H9 (cell line): Measurements from ENCODE around the gene B3GALT5. TPM values are rescaled to one million over a fixed set of nuclear protein-coding genes. Genes with fewer than 3 reads are reported as not detected.

Experiments
- DNase-seq: peaks from one replicate; pipeline ENCODE4 v3.0.0-alpha.2; 2017
- H2AFZ ChIP-seq: one replicate; pipeline ENCODE4 v1.6.1; 2013; ENCODE audit warnings: mild to moderate bottlenecking, low read length, control low read depth, moderate library complexity
- H2AK5ac ChIP-seq: 2 replicates; pipeline ENCODE4 v1.6.1; 2013; ENCODE audit warnings: low read length, control low read depth, mixed read lengths; ENCODE audit not compliant: insufficient read length
- H2BK120ac ChIP-seq: one replicate; pipeline ENCODE4 v1.6.1; 2013; ENCODE audit warnings: low read depth, mild to moderate bottlenecking, low read length, control low read depth, inconsistent platforms; ENCODE audit not compliant: poor library complexity, severe bottlenecking
- H2BK12ac ChIP-seq: 2 replicates; pipeline ENCODE4 v1.6.1; 2013; ENCODE audit warnings: low read length, control low read depth, mixed read lengths, low read depth; ENCODE audit not compliant: insufficient read length
- H2BK15ac ChIP-seq: 2 replicates; pipeline ENCODE4 v1.6.1; 2013; ENCODE audit warnings: low read depth, low read length, control low read depth
- H2BK20ac ChIP-seq: one replicate; pipeline ENCODE4 v1.6.1; 2013; ENCODE audit warnings: low read depth, mild to moderate bottlenecking, low read length, control low read depth, inconsistent platforms; ENCODE audit not compliant: poor library complexity, severe bottlenecking
- H2BK5ac ChIP-seq: 2 replicates; pipeline ENCODE4 v1.6.1; 2013; ENCODE audit warnings: low read length, control low read depth, mixed read lengths; ENCODE audit not compliant: insufficient read length
- H3K14ac ChIP-seq: 2 replicates; pipeline ENCODE4 v1.6.1; 2013; ENCODE audit warnings: low read length, control low read depth; ENCODE audit not compliant: insufficient read depth
- H3K18ac ChIP-seq: 2 replicates; pipeline ENCODE4 v1.6.1; 2013; ENCODE audit warnings: low read depth, mild to moderate bottlenecking, mixed read lengths, low read length, control low read depth; ENCODE audit not compliant: insufficient read length
- H3K23ac ChIP-seq: 2 replicates; pipeline ENCODE4 v1.6.1; 2013; ENCODE audit warnings: low read length, control low read depth, mixed read lengths, low read depth; ENCODE audit not compliant: insufficient read length
- H3K23me2 ChIP-seq: 2 replicates; pipeline ENCODE4 v1.6.1; 2013; ENCODE audit warnings: low read depth, mild to moderate bottlenecking, mixed read lengths, low read length, control low read depth; ENCODE audit not compliant: insufficient read length, poor library complexity, severe bottlenecking
- H3K27ac ChIP-seq: 2 replicates; pipeline ENCODE4 v1.5.1; 2013; ENCODE audit warnings: low read length, control low read depth, mixed read lengths, low read depth; ENCODE audit not compliant: insufficient read length
- H3K27me3 ChIP-seq: 2 replicates; pipeline ENCODE4 v1.6.1; 2013; ENCODE audit warnings: low read length, control low read depth, inconsistent platforms; ENCODE audit not compliant: insufficient read depth
- H3K4ac ChIP-seq: 2 replicates; pipeline ENCODE4 v1.6.1; 2013; ENCODE audit warnings: low read depth, mild to moderate bottlenecking, control low read depth, inconsistent platforms, low read length, moderate library complexity
- H3K4me1 ChIP-seq: 2 replicates; pipeline ENCODE4 v1.6.1; 2013; ENCODE audit warnings: low read length, control low read depth, inconsistent platforms; ENCODE audit not compliant: insufficient read depth
- H3K4me2 ChIP-seq: 2 replicates; pipeline ENCODE4 v1.6.1; 2013; ENCODE audit warnings: low read length, control low read depth, mixed read lengths; ENCODE audit not compliant: insufficient read length, insufficient read depth
- H3K56ac ChIP-seq: 2 replicates; pipeline ENCODE4 v1.6.1; 2013; ENCODE audit warnings: low read depth, mild to moderate bottlenecking, mixed read lengths, low read length, control low read depth; ENCODE audit not compliant: insufficient read length
- H3K79me1 ChIP-seq: 2 replicates; pipeline ENCODE4 v1.6.1; 2013; ENCODE audit warnings: low read depth, mild to moderate bottlenecking, moderate library complexity, low read length, control low read depth, inconsistent platforms; ENCODE audit not compliant: insufficient read depth, poor library complexity, severe bottlenecking
- H3K79me2 ChIP-seq: 2 replicates; pipeline ENCODE4 v1.6.1; 2013; ENCODE audit warnings: low read length, control low read depth, inconsistent platforms; ENCODE audit not compliant: insufficient read depth
- H3K9ac ChIP-seq: 2 replicates; pipeline ENCODE4 v1.6.1; 2013; ENCODE audit warnings: low read length, control low read depth, mixed read lengths; ENCODE audit not compliant: insufficient read length; ENCODE audit errors: extremely low read depth
- H3K9me3 ChIP-seq: one replicate; pipeline ENCODE4 v1.6.1; 2013; ENCODE audit warnings: low read depth, low read length, inconsistent platforms; ENCODE audit not compliant: control insufficient read depth
- H3T11ph ChIP-seq: one replicate; pipeline ENCODE4 v1.6.1; 2013; ENCODE audit warnings: mild to moderate bottlenecking, low read length, control low read depth, inconsistent platforms
- H4K20me1 ChIP-seq: one replicate; pipeline ENCODE4 v1.6.1; 2013; ENCODE audit not compliant: control insufficient read depth, insufficient read length, insufficient read depth
- H4K5ac ChIP-seq: 2 replicates; pipeline ENCODE4 v1.6.1; 2013; ENCODE audit warnings: low read depth, mild to moderate bottlenecking, mixed read lengths, low read length, control low read depth; ENCODE audit not compliant: insufficient read length
- H4K8ac ChIP-seq: replicated peaks from 2 replicates; pipeline ENCODE4 v1.6.1; 2013; ENCODE audit warnings: low read length, control low read depth, mixed read lengths, low read depth; ENCODE audit not compliant: insufficient read length
- H4K91ac ChIP-seq: 2 replicates; pipeline ENCODE4 v1.6.1; 2013; ENCODE audit warnings: low read depth, mild to moderate bottlenecking, moderate library complexity, mixed read lengths, low read length, control low read depth; ENCODE audit not compliant: insufficient read length
- H3K27ac Mint-ChIP-seq, 3 experiments: 2 replicates in 2 of 3; 3 replicates in 1 of 3; pipeline ENCODE4 v1.8.0; 2020 to 2021; ENCODE audit warnings: mixed read lengths in 3 of 3, mild to moderate bottlenecking in 1 of 3, moderate library complexity in 1 of 3
- H3K27me3 Mint-ChIP-seq: 2 replicates; pipeline ENCODE4 v1.8.0; 2021; ENCODE audit warnings: low read depth, mild to moderate bottlenecking, moderate library complexity, mixed read lengths
- H3K36me3 Mint-ChIP-seq, 3 experiments: 2 replicates in 2 of 3; 3 replicates in 1 of 3; pipeline ENCODE4 v1.8.0; 2020 to 2021; ENCODE audit warnings: low read depth in 3 of 3, mixed read lengths in 3 of 3; ENCODE audit not compliant: insufficient read depth in 1 of 3
- H3K4me1 Mint-ChIP-seq, 2 experiments: 2 replicates each; pipeline ENCODE4 v1.8.0; 2020; ENCODE audit warnings: mixed read lengths in 2 of 2
- H3K4me3 Mint-ChIP-seq, 2 experiments: 2 replicates in 1 of 2; 3 replicates in 1 of 2; pipeline ENCODE4 v1.8.0; 2020 to 2021; ENCODE audit warnings: mild to moderate bottlenecking in 2 of 2, mixed read lengths in 2 of 2, moderate library complexity in 1 of 2
- H3K9me3 Mint-ChIP-seq, 2 experiments: 2 replicates in 1 of 2; 3 replicates in 1 of 2; pipeline ENCODE4 v1.8.0; 2020; ENCODE audit warnings: mild to moderate bottlenecking in 2 of 2, mixed read lengths in 2 of 2, moderate library complexity in 1 of 2
- CTCF ChIP-seq: fragments of 200-600 bp; sonication (generic); conservative IDR thresholded peaks from 3 replicates; pipeline ENCODE4 v1.8.0; 2021; ENCODE audit warnings: antibody characterized with exemption, mild to moderate bottlenecking
- WGBS: extraction: QIAGEN DNeasy Blood & Tissue Kit; methylation state at CpG from one replicate; pipeline ENCODE4 v1.1.7; 2013; ENCODE audit warnings: missing lambda C conversion rate, low lambda C conversion rate, mixed read lengths; ENCODE audit not compliant: insufficient read length; ENCODE audit errors: extremely low coverage; 5-methylcytosine and 5-hydroxymethylcytosine counted together
- total RNA-seq: library from RNA; stranded (reverse); gene quantifications from 2 replicates; pipeline ENCODE4 v1.2.1, GENCODE V29; 2021

Gene B3GALT5
- total RNA-seq, 1 experiment from 2014 or later, result 24.7 TPM

DNA sequence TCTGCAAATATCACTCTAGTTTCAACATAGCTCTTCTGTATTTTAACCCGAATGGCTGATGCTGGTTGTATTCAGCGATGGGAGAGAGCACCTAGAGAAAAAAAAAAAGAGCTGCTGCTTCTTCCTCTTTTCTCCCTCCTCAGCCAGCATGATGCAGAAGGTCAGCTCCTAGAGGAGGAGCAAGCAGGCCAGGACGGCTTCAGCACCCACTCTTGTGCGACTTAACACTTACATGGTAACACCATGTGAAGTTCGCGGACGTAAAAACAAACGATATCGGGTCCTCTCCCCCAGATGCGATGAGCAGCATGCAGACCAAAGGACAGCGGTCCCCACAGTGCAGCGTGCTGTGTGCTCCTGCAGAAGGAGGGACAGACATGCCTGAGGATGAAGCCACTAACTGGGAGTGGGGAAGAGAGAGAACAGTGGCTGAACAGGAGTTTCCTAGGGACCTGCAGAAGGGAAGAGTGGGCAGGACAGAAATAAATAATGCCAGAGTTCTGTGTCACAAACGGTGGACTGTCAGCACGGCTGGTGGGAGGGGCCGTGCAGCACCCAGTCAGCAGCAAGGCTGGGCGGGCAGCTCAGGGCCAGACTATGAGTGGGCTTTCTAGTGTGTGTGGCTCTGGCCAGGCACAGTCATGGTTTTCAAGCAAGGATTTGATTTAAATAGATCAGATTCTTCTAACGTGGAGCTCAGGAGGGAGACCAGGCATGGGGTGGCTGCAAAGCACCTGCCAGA is 11.4 kb upstream of the B3GALT5 start:
- H3K23me2 ChIP-seq, result no peaks in the 10 kb centered on the region
- Mint-ChIP-seq H3K4me1 (peaks cover 23 to 32% of the 10 kb centered on the region in 2 experiments), H3K4me3 (no peak overlapping the region; a peak in 1 of 5 replicates), H3K27ac (peak overlapping the region in 2 of 3 experiments; percentile 25 to 80; a peak in 3 of 7 replicates), H3K27me3 (no peaks in the 10 kb centered on the region), H3K9me3 (peaks cover 0 to 4% of the 10 kb centered on the region in 2 experiments; a peak in 2 of 5 replicates), H3K36me3 (peaks cover 5 to 35% (median 26%) of the 10 kb centered on the region in 3 experiments; a peak in 6 of 7 replicates)
- H2BK120ac ChIP-seq, result no peak overlapping the region
- H3K4me1 ChIP-seq, result peaks cover 4% of the 10 kb centered on the region; the same call in 1 of the 2 replicates
- no peak overlapping the region for H2BK15ac ChIP-seq
- H3K18ac ChIP-seq, result no peak overlapping the region
- no peak overlapping the region for H2BK5ac ChIP-seq
- no peak for TF ChIP-seq CTCF
- no peaks in the 10 kb centered on the region for H3K79me2 ChIP-seq
- H4K5ac ChIP-seq, result no peak overlapping the region
- no peak overlapping the region for H2AK5ac ChIP-seq
- no peak overlapping the region for H3K14ac ChIP-seq
- no peaks in the 10 kb centered on the region for H3K27me3 ChIP-seq
- H3K79me1 ChIP-seq, result no peaks in the 10 kb centered on the region
- no peaks in the 10 kb centered on the region for H3K9me3 ChIP-seq
- DNase-seq, result no peak
- no peaks in the 10 kb centered on the region for H4K20me1 ChIP-seq
- WGBS, result no CpG with 5 or more reads among the region's 17 CpGs
- no peak overlapping the region for H3K23ac ChIP-seq
- H3K27ac ChIP-seq, result no peak overlapping the region
- H2BK20ac ChIP-seq, result no peak overlapping the region
- H3K4me2 ChIP-seq, result no peak overlapping the region
- H3K9ac ChIP-seq, result no peak overlapping the region
- H2BK12ac ChIP-seq, result no peak overlapping the region
- H3K4ac ChIP-seq, result no peak overlapping the region
- no peak overlapping the region for H3T11ph ChIP-seq
- H4K8ac ChIP-seq, result no peak overlapping the region
- H2AFZ ChIP-seq, result no peak overlapping the region
- H4K91ac ChIP-seq, result no peak overlapping the region
- no peak overlapping the region for H3K56ac ChIP-seq
